GF-D8 (cell line): ENCODE results near the gene OSTF1.

Experiments used
- DNase-seq: peaks from one replicate; lab custom pipeline; 2025; lab: John Stamatoyannopoulos, UW

Gene OSTF1

DNA sequence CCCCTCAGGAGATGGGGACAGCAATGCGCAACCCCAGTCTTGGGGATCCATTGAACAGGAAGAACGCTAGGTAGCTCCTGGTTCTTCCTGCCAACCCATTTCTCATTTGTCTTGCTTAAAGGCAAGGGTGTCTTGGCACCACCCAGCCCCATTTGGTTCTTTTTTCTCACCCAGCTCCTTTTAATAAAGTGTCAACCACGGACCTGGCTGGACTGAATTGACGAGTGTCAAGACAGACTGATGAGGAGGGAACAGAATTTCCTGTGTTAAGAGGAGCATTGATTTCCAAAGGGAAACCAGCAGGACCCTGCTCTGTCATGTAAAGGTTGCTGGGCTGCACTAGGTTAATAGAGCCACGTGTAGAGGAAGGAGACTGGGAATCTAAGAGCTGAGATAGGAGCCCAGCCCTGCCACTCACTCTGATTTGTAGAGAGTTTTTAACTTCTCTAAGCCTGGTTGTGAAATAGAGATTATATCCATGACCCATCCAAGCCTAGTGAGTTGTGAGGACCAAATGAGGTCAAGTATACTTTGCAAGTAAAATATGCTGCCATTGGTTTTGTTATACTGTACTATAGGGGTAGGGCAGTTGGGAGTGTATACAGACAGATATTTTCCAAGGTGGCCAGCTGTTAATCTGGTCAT, 33.7 kb downstream of the OSTF1 start:
- no peak for DNase-seq

DNA sequence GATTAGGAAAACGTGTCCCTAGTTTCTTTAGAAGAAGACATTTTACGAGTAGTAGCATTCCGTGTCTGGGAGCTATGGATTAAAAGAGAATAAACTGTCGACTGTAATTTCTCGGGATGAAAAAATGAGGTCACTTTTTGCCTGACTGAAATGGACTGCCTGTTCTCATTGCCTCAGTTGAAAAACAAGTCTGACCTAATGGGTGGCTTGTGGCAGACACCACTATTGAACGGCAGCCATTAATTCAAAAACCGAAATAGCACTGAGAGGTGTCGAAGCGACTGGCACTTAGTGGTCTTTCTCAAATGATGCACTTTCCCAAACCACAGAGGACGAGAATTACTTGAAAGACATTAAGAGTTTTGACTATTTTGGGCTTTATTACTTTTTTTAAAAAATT, 35.4 kb downstream of the OSTF1 start:
- DNase-seq: no peak

GRCh38 chr9:75128535-75128934, 40.2 kb downstream of the OSTF1 start:
- DNase-seq: no peak

DNA sequence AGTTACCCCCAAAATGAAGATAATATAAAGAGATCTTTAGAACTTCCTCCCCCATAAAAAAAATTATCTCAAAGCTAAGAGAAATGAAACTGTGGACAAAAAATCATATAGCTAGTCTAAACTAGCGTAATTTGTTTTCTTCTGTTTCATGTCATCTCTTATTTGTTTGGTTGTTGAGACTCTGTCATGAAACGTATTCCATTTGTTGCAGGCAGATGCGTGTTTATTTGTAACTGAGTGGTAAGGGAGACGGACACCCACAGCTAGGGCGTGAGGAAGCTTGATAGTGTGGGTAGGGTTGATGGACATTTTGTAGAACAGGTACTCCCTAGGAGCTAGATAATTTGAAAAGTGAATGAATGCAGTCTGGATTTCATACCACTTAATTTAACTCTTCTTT, 41.9 kb downstream of the OSTF1 start:
- no peak for DNase-seq

GRCh38 chr9:75130621-75131230, 42.4 kb downstream of the OSTF1 start:
- no peak for DNase-seq

DNA sequence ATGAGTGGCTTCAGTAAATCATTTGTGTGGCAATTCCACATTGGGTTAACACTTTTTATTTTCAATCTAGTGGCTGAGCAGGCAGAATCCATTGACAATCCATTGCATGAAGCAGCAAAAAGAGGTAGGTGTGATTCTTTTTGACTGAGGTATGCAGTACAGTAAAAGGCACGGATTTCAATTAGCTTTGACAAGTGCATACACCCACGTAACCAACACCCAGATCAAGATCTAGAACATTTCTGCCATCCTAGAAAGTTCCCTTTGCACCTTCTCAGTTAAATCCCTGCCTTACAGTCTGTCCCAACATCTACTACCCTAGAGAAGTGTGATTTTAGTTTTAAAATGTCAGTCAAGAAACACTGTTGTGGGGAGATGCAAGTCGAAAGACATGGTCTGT, 43.4 kb downstream of the OSTF1 start:
- no peak for DNase-seq

- DNase-seq: no peak
Observed at GRCh38 chr9:75132244-75132643, 43.9 kb downstream of the OSTF1 start.

DNA sequence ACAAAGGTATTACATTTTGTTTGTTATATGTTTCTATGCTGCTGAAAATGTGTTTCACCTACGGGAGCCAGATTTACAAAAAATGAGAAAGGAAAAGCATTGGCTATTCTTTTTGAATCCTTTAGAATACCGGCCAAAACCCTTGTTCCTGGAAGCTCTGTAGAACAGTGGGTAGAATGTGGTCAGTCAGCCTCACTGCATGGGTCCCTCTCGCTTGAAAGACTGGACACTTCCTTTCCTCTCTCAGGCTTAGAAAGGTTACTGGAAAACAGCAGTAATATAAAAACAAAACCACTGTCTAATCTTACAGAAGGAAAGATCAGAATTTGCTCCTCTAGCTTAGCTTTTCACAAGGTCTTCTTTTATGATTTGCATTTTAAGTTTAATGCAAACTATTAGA, 45.1 kb downstream of the OSTF1 start:
- no peak for DNase-seq

DNA sequence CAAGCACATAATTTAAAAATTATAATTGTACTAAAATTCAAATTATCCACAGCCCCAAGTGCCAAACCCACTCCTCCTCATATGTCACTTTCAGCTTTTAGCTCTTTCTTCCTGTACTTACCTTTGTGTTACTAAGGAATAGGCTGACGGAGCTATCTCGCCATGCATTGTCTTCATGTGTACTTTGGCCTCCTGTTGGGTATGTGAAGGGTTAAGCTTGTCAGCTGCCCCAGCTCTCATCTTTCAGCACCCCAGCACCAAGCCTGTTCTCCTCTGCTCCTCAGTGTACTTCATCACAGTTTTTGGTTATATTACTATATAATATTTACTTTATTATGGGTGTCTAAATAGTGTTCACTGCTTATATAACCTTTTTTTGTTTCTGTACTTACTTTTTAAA, 46.2 kb downstream of the OSTF1 start:
- no peak for DNase-seq

GRCh38 chr9:75138260-75139040, 50.1 kb downstream of the OSTF1 start:
- no peak for DNase-seq

- DNase-seq: no peak
Observed at GRCh38 chr9:75139201-75139600, 50.9 kb downstream of the OSTF1 start.

DNA sequence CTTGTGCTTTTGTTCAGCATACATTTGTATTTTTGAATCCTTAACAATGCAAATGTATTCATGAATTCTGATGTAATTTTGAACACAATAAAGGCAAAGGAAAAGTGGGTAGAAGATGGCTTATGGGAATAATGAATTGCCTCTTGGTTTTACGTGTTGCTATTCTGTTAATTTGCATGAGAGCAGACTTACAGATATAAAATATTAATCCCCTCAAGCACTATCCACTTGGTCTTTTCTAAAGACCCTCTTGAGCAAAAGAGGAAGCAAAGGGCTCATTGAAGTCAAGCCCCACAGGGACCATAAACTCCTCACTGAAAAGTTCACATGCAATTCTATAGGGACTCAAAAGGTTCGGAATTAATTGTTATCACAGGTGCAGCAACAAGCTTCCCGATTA, 51.9 kb downstream of the OSTF1 start:
- DNase-seq: no peak

DNA sequence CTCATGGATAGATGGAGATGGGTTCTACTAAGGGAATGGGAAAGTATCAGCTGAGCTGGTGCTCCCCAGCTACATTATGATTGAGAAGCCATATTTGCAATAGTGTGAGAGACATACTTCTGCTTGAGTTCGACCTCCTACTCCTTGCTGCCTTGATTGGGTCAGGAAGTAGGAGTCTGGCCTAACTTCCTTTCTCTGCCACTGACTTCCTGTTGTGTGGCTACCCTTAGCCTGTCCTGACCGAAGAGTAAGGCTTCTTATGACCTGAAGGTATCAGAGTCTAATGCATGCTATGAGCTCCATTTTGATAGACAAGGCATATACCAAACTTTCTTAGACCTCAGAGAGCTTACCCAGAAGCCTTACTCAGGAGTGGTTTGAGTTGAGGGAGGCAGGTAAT, 53.9 kb downstream of the OSTF1 start:
- peak; percentile 94 for DNase-seq

- no peak for DNase-seq
Observed at GRCh38 chr9:75146229-75146628, 57.9 kb downstream of the OSTF1 start.

DNA sequence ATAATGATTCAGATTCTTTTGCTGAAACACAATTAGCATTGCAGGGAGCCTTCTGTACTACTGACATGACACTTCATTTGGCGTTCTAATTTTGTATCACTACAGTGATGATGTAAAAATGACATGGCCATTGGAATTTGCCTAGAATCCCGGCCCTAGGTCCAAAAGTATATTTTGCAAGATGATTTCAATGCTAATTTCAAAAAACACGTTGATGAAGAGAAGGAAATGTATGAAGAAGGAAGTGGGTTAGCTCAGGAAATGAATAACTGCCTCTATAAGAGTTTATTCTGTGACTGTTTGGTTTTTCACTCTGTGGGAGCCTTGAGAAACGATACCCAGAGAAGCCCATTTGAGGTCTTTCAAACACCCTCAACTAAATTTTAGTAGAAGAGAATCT, 59.3 kb downstream of the OSTF1 start:
- peak; percentile 78 for DNase-seq

DNA sequence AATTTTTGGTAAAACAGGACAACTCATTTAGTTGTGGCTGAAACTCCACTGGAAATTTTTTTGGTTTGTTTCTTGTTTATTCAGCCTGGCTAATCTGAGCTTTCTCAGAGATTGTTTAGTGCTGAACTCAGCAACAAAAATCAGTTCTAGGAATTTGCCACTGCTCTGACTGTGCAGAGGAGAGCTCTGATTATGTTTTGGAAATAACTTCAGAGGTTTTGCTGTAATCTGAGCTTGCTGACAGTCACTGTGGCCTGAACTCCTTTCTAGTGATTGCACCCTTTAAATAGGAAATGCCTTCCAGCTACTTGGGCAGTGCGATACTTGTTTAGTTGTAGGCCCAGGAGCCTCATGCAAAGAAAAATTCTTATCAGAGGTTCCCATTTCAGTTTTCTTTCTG, 60.2 kb downstream of the OSTF1 start:
- peak; percentile 19 for DNase-seq

GRCh38 chr9:75149841-75150241, 61.5 kb downstream of the OSTF1 start:
- DNase-seq: peak; percentile 58

GRCh38 chr9:75150512-75150911, 62.2 kb downstream of the OSTF1 start:
- DNase-seq: no peak

DNA sequence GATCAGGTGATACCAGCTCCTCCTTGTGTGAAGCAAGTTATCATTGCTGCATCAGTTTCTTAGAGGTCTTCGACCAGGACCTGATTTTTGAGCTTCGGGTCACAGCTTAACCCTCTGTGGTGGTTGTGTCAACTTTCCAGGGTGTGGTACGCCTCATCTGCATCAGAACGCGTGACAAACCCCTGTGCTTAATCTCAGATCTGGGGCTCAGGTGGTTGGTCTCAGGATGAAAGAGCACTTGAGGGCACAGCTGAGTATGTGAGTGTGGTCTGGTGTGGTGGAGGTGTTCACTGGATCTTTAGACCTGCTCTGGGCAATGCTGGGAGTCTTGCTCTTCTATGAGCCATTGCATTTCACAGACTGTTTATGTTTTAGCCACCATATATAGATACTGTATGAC, 64.1 kb downstream of the OSTF1 start:
- DNase-seq: no peak

- no peak for DNase-seq
Observed at GRCh38 chr9:75156858-75157257, 68.5 kb downstream of the OSTF1 start.

GRCh38 chr9:75161116-75161857, 73.0 kb downstream of the OSTF1 start:
- no peak for DNase-seq

- no peak for DNase-seq
Observed at GRCh38 chr9:75163764-75164163, 75.5 kb downstream of the OSTF1 start.

- no peak for DNase-seq
Observed at GRCh38 chr9:75164573-75164972, 76.3 kb downstream of the OSTF1 start.
